Measurements from ENCODE around the gene IFIT5. TPM values are rescaled to one million over a fixed set of nuclear protein-coding genes. Genes with fewer than 3 reads are reported as not detected.

Gene IFIT5
- polyA plus RNA-seq, 1 donor (not counting 4 experiments of a cell fraction or from before 2014, with no cell fraction given), result 15.8 TPM

GRCh38 chr10:89373916-89374711 lies 40.3 kb upstream of the IFIT5 start:
- no peak overlapping the region for H3K4me3 ChIP-seq (ENCODE audit: control insufficient read depth in 2 of 3, extremely low read depth in 1 of 3, insufficient read depth in 2 of 3, low read depth in 1 of 3, low read length in 3 of 3)
- H2AFZ ChIP-seq (ENCODE audit: control insufficient read depth, low read length), result peak overlapping the region; percentile 45
- DNase-seq (ENCODE audit: low read depth, low spot score) (no peak), FAIRE-seq (peak; percentile 34)
- dilution Hi-C loops (cut with MboI; ENCODE audit: extremely low pct_ligation_motif_present, low sequenced_read_pairs), result no loop called here
- TF ChIP-seq EZH2 (IDR thresholded peaks at IDR 0.05; ENCODE audit: low read length) (no peak), CTCF (optimal IDR thresholded peaks at IDR 0.05 in 1 of 3, IDR thresholded peaks at IDR 0.05 in 1 of 3, conservative IDR thresholded peaks at IDR 0.05 in 1 of 3; ENCODE audit: extremely low read depth in 1 of 3, insufficient read depth in 2 of 3, low read length in 3 of 3) (no peak)
- H3K9ac ChIP-seq (ENCODE audit: control insufficient read depth, extremely low read depth, insufficient read depth, low read length), result no peak overlapping the region
- H4K20me1 ChIP-seq (ENCODE audit: control insufficient read depth, extremely low read depth, insufficient read depth, low read length), result no peaks in the 10 kb centered on the region
- no peaks in the 10 kb centered on the region for H3K79me2 ChIP-seq (ENCODE audit: control insufficient read depth, insufficient read depth, low read length)
- peaks cover 8% of the 10 kb centered on the region for H3K4me1 ChIP-seq (ENCODE audit: control insufficient read depth, extremely low read depth, insufficient read depth, low read length)
- no peak overlapping the region for H3K4me2 ChIP-seq (ENCODE audit: control insufficient read depth, extremely low read depth, insufficient read depth, low read depth, low read length)
- H3K27ac ChIP-seq (ENCODE audit: control insufficient read depth, insufficient read depth, low read length), result no peak overlapping the region
- H3K36me3 ChIP-seq (ENCODE audit: control insufficient read depth in 2 of 2, extremely low read depth in 1 of 2, insufficient read depth in 2 of 2, low read length in 2 of 2), result no peaks in the 10 kb centered on the region
- H3K9me3 ChIP-seq (ENCODE audit: control insufficient read depth, low read depth, low read length), result no peaks in the 10 kb centered on the region
- no peaks in the 10 kb centered on the region for H3K27me3 ChIP-seq (ENCODE audit: control insufficient read depth, extremely low read depth, insufficient read depth, low read length)
- no peaks in the 10 kb centered on the region for H3K9me1 ChIP-seq (ENCODE audit: control insufficient read depth, extremely low read depth, insufficient read depth, low read length)

DNA sequence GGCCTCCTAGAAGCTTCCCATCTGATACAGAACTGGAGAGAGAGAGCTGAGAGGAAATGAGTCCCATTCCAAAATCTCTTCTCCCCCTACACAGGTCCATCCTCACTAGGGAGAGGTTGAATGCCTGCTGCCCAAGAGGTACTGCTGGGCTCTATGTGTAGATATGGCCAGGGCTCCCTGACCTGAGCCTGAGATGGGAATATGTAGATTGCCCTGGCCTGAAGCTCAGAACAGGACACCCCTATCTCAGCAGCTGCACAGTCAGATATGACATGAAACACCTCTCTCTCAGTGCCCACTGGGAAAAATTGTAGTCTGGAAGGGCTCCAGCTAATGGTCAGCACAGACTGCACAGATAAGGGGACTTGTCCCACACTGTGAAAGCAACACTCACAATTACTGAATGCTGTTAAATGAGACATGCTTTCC lies 39.6 kb upstream of the IFIT5 start:
- no peaks in the 10 kb centered on the region for H3K9me1 ChIP-seq (ENCODE audit: control insufficient read depth, extremely low read depth, insufficient read depth, low read length)
- H3K4me3 ChIP-seq (ENCODE audit: control insufficient read depth in 2 of 3, extremely low read depth in 1 of 3, insufficient read depth in 2 of 3, low read depth in 1 of 3, low read length in 3 of 3), result no peak overlapping the region
- no peaks in the 10 kb centered on the region for H4K20me1 ChIP-seq (ENCODE audit: control insufficient read depth, extremely low read depth, insufficient read depth, low read length)
- no peaks in the 10 kb centered on the region for H3K27me3 ChIP-seq (ENCODE audit: control insufficient read depth, extremely low read depth, insufficient read depth, low read length)
- TF ChIP-seq EZH2 (IDR thresholded peaks at IDR 0.05; ENCODE audit: low read length), result no peak
- TF ChIP-seq CTCF (optimal IDR thresholded peaks at IDR 0.05 in 1 of 3, IDR thresholded peaks at IDR 0.05 in 1 of 3, conservative IDR thresholded peaks at IDR 0.05 in 1 of 3; ENCODE audit: extremely low read depth in 1 of 3, insufficient read depth in 2 of 3, low read length in 3 of 3), result no peak
- H3K27ac ChIP-seq (ENCODE audit: control insufficient read depth, insufficient read depth, low read length), result no peak overlapping the region
- DNase-seq (ENCODE audit: low read depth, low spot score) (no peak), FAIRE-seq (no peak)
- no peaks in the 10 kb centered on the region for H3K9me3 ChIP-seq (ENCODE audit: control insufficient read depth, low read depth, low read length)
- no peak overlapping the region for H2AFZ ChIP-seq (ENCODE audit: control insufficient read depth, low read length)
- no peak overlapping the region for H3K4me2 ChIP-seq (ENCODE audit: control insufficient read depth, extremely low read depth, insufficient read depth, low read depth, low read length)
- H3K36me3 ChIP-seq (ENCODE audit: control insufficient read depth in 2 of 2, extremely low read depth in 1 of 2, insufficient read depth in 2 of 2, low read length in 2 of 2), result no peaks in the 10 kb centered on the region
- H3K4me1 ChIP-seq (ENCODE audit: control insufficient read depth, extremely low read depth, insufficient read depth, low read length), result peaks cover 8% of the 10 kb centered on the region
- no peak overlapping the region for H3K9ac ChIP-seq (ENCODE audit: control insufficient read depth, extremely low read depth, insufficient read depth, low read length)
- dilution Hi-C loops (cut with MboI; ENCODE audit: extremely low pct_ligation_motif_present, low sequenced_read_pairs), result no loop called here
- H3K79me2 ChIP-seq (ENCODE audit: control insufficient read depth, insufficient read depth, low read length), result no peaks in the 10 kb centered on the region
